MM.1S (cell line): Measurements from ENCODE around the gene COL28A1.
"Not testable (repeated sequence)": the region's sequence is repeated elsewhere in the genome, so short reads cannot be mapped to it uniquely, and the experiment has no call there.

ENCODE experiments used
- DNase-seq: peaks from one replicate; pipeline ENCODE4 v3.0.0-alpha.2; 2015
- H2AFZ ChIP-seq: fragments of 300-600 bp; sonication (generic); 2 replicates; pipeline ENCODE4 v1.6.0; 2016; ENCODE audit warnings: antibody characterized with exemption, low read length
- H3F3A ChIP-seq: fragments of 300-600 bp; sonication (generic); 2 replicates; pipeline ENCODE4 v1.6.1; 2016; ENCODE audit warnings: mild to moderate bottlenecking, antibody characterized with exemption, low read length, moderate library complexity, mixed read lengths; ENCODE audit not compliant: insufficient read depth
- H3K27ac ChIP-seq: fragments of 300-600 bp; sonication (generic); 2 replicates; pipeline ENCODE4 v1.5.1; 2016; ENCODE audit warnings: mild to moderate bottlenecking, low read length
- H3K27me3 ChIP-seq: fragments of 300-600 bp; sonication (generic); replicated peaks from 2 replicates; pipeline ENCODE4 v1.6.0; 2016; ENCODE audit warnings: low read length; ENCODE audit not compliant: insufficient read depth
- H3K36me3 ChIP-seq: fragments of 300-600 bp; sonication (generic); replicated peaks from 2 replicates; pipeline ENCODE4 v1.6.1; 2016; ENCODE audit warnings: mild to moderate bottlenecking, low read length, mixed read lengths; ENCODE audit not compliant: insufficient read depth
- H3K4me1 ChIP-seq: fragments of 300-600 bp; sonication (generic); 2 replicates; pipeline ENCODE4 v1.6.1; 2016; ENCODE audit warnings: low read length, mixed read lengths
- H3K4me2 ChIP-seq: fragments of 300-600 bp; sonication (generic); 2 replicates; pipeline ENCODE4 v1.6.0; 2016; ENCODE audit warnings: low read depth, low read length
- H3K4me3 ChIP-seq: fragments of 300-600 bp; sonication (generic); 2 replicates; pipeline ENCODE4 v1.5.1; 2016; ENCODE audit warnings: low read length, mixed read lengths
- H3K79me2 ChIP-seq: fragments of 300-600 bp; sonication (generic); 2 replicates; pipeline ENCODE4 v1.6.1; 2016; ENCODE audit warnings: mixed run types, low read length, mixed read lengths
- H3K9ac ChIP-seq: fragments of 300-600 bp; sonication (generic); 2 replicates; pipeline ENCODE4 v1.6.1; 2016; ENCODE audit warnings: low read length, mixed read lengths
- H3K9me2 ChIP-seq: fragments of 300-600 bp; sonication (generic); replicated peaks from 2 replicates; pipeline ENCODE4 v1.6.1; 2016; ENCODE audit warnings: mild to moderate bottlenecking, low read length, mixed read lengths; ENCODE audit not compliant: insufficient read depth
- H3K9me3 ChIP-seq: fragments of 300-600 bp; sonication (generic); replicated peaks from 2 replicates; pipeline ENCODE4 v1.6.1; 2016; ENCODE audit warnings: mild to moderate bottlenecking, low read length, mixed read lengths; ENCODE audit not compliant: insufficient read depth
- H4K20me1 ChIP-seq: fragments of 300-600 bp; sonication (generic); 2 replicates; pipeline ENCODE4 v1.6.1; 2016; ENCODE audit warnings: mild to moderate bottlenecking, low read length, moderate library complexity, mixed read lengths; ENCODE audit not compliant: insufficient read depth
- EZH2 ChIP-seq: fragments of 300-600 bp; sonication (generic); optimal IDR thresholded peaks from 2 replicates; pipeline ENCODE3; 2017; ENCODE audit warnings: low read depth, mild to moderate bottlenecking, antibody characterized with exemption, low read length, mixed read lengths
- EZH2phosphoT487 ChIP-seq: fragments of 300-600 bp; sonication (generic); IDR thresholded peaks from 2 replicates; pipeline ENCODE4 v1.6.1; 2018; ENCODE audit warnings: antibody characterized with exemption, low read length
- TF ChIP-seq, protein P1 (sequence below): fragments of 300-600 bp; sonication (generic); IDR thresholded peaks from 2 replicates; pipeline ENCODE4 v1.5.1; 2016; ENCODE audit warnings: antibody characterized with exemption, low read length, mixed read lengths

COL28A1 gene

DNA sequence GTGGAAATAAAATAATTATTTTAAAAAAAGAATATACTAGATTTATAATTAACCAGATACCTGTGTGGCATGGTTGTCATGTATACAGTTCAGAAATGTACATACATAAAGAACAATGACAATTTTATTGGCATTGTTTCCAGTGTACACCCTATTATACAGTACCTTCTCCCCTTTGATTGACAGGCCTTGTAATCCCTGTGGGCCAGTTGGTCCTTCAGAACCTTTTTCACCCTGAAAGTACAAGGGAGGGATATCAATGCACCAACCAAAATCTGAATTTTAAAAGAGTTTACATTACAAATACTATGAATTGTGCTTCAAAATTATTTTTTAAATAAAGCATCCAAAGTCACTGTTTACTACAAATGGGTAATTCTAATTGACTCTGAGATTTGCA is 61.2 kb downstream of the COL28A1 start:
- H3K4me2 ChIP-seq = no peak overlapping the region
- H3K4me1 ChIP-seq = no peaks in the 10 kb centered on the region
- H3K9ac ChIP-seq = no peak overlapping the region

DNA sequence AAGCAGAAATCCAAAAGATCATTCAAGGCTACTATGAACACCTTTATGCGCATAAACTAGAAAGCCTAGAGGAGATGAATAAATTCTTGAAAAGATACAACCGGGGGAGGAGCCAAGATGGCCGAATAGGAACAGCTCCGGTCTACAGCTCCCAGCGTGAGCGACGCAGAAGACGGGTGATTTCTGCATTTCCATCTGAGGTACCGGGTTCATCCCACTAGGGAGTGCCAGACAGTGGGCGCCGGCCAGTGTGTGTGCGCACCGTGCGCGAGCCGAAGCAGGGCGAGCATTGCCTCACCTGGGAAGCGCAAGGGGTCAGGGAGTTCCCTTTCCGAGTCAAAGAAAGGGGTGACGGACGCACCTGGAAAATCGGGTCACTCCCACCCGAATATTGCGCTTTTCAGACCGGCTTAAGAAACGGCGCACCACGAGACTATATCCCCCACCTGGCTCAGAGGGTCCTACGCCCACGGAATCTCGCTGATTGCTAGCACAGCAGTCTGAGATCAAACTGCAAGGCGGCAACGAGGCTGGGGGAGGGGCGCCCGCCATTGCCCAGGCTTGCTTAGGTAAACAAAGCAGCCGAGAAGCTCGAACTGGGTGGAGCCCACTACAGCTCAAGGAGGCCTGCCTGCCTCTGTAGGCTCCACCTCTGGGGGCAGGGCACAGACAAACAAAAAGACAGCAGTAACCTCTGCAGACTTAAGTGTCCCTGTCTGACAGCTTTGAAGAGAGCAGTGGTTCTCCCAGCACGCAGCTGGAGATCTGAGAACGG is 70.5 kb downstream of the COL28A1 start:
- not testable (repeated sequence) for H3K4me3 ChIP-seq, H3K27me3 ChIP-seq, H3K4me2 ChIP-seq, H3K4me1 ChIP-seq, H3F3A ChIP-seq, H3K27ac ChIP-seq, H3K79me2 ChIP-seq, H3K9me3 ChIP-seq, H3K9me2 ChIP-seq, H4K20me1 ChIP-seq, DNase-seq, H3K36me3 ChIP-seq, H3K9ac ChIP-seq, H2AFZ ChIP-seq

More for the DNA sequence above, 61.2 kb downstream of the COL28A1 start:
- no peak for DNase-seq
- H3K27me3 ChIP-seq = no peaks in the 10 kb centered on the region
- TF ChIP-seq EZH2 (no peak), EZH2phosphoT487 (no peak)
- TF ChIP-seq, protein P1, sequence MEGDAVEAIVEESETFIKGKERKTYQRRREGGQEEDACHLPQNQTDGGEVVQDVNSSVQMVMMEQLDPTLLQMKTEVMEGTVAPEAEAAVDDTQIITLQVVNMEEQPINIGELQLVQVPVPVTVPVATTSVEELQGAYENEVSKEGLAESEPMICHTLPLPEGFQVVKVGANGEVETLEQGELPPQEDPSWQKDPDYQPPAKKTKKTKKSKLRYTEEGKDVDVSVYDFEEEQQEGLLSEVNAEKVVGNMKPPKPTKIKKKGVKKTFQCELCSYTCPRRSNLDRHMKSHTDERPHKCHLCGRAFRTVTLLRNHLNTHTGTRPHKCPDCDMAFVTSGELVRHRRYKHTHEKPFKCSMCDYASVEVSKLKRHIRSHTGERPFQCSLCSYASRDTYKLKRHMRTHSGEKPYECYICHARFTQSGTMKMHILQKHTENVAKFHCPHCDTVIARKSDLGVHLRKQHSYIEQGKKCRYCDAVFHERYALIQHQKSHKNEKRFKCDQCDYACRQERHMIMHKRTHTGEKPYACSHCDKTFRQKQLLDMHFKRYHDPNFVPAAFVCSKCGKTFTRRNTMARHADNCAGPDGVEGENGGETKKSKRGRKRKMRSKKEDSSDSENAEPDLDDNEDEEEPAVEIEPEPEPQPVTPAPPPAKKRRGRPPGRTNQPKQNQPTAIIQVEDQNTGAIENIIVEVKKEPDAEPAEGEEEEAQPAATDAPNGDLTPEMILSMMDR = no peak
- no peak overlapping the region for H3K4me3 ChIP-seq
- no peak overlapping the region for H2AFZ ChIP-seq
- no peaks in the 10 kb centered on the region for H3K79me2 ChIP-seq
- no peak overlapping the region for H3K27ac ChIP-seq
- no peaks in the 10 kb centered on the region for H3F3A ChIP-seq
- no peaks in the 10 kb centered on the region for H3K36me3 ChIP-seq
- H3K9me3 ChIP-seq = no peaks in the 10 kb centered on the region
- H4K20me1 ChIP-seq = no peaks in the 10 kb centered on the region
- no peaks in the 10 kb centered on the region for H3K9me2 ChIP-seq

DNA sequence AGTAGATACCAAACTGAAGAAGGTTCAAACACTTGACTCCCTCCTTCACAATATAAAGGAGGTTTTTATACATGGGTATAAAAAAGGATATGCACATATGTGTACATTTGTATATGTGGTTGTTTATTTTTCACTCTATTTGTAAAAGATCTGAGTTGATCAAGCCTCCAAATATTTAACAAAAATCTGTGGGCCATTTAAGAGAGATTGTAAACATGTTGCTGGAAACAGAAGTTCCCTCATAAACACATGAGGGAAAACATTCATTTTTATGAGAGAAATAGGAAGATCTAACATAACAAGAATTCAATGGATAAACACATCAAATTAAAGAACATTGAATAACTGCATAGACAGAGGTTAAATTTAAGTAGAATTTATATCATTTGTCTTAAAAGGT is 81.7 kb downstream of the COL28A1 start:
- H3K9ac ChIP-seq = no peak overlapping the region
- no peak overlapping the region for H2AFZ ChIP-seq
- H3F3A ChIP-seq = no peaks in the 10 kb centered on the region
- H3K27ac ChIP-seq = no peak overlapping the region
- no peak overlapping the region for H3K4me2 ChIP-seq
- H3K4me1 ChIP-seq = no peaks in the 10 kb centered on the region
- no peaks in the 10 kb centered on the region for H3K9me3 ChIP-seq
- TF ChIP-seq, protein P1 = no peak
- TF ChIP-seq EZH2 = no peak
- TF ChIP-seq EZH2phosphoT487 = no peak
- H3K4me3 ChIP-seq = no peak overlapping the region
- no peaks in the 10 kb centered on the region for H3K9me2 ChIP-seq
- H3K79me2 ChIP-seq = no peaks in the 10 kb centered on the region
- H4K20me1 ChIP-seq = no peaks in the 10 kb centered on the region
- H3K27me3 ChIP-seq = no peaks in the 10 kb centered on the region
- no peak for DNase-seq
- no peaks in the 10 kb centered on the region for H3K36me3 ChIP-seq

DNA sequence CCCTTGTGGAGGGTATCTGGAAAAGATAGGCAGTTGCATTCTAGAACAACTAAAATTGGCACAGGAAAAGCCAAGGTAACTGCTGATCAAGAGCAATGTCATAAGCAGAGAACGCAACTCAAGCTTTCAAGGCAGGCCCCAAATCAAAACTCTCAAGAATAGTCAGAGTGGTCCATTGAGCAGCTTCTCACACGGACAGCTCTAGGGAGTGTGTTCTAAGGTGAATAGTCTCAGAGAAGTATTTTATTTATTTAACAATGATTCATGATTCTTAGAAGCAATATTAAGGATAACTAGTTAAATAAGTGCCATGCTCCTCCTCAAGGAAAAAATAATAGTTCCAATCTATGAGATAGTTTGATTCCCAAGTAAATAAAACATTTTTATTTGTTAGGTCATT is 83.0 kb downstream of the COL28A1 start:
- no peak for DNase-seq
- Histone ChIP-seq H2AFZ (no peak overlapping the region), H3K27ac (no peak overlapping the region), H3K9me3 (no peaks in the 10 kb centered on the region), H3F3A (no peaks in the 10 kb centered on the region), H3K4me3 (no peak overlapping the region), H3K9me2 (no peaks in the 10 kb centered on the region), H3K4me1 (no peaks in the 10 kb centered on the region), H3K79me2 (no peaks in the 10 kb centered on the region), H4K20me1 (no peaks in the 10 kb centered on the region), H3K4me2 (no peak overlapping the region), H3K9ac (no peak overlapping the region), H3K36me3 (no peaks in the 10 kb centered on the region), H3K27me3 (no peaks in the 10 kb centered on the region)
- TF ChIP-seq EZH2phosphoT487 = no peak
- TF ChIP-seq, protein P1 = no peak
- TF ChIP-seq EZH2 = no peak
